ENCODE data around the gene SLC12A1. TPM values are rescaled to one million over a fixed set of nuclear protein-coding genes. Genes with fewer than 3 reads are reported as not detected.

The SLC12A1 gene
- total RNA-seq, 2 donors from 2014 or later, result not detected

DNA sequence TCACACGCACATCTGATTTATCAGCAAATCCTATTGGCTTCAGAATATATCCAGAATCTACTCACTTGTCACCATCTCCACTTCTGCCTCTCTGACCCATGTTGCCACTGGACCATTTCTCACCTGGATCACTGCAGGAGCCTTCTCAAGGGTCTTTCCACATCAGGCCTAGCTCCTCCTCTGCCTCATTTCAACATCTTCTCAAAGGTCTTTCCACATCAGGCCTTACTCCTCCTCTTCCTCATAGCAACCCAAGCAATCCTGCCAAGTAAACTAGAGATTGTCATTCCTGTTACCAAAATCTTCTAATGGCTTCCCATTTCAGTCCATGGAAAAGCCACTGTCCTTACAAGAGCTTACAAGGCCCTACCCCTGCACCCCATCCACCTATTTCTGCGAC is 107.1 kb downstream of the SLC12A1 start:
- Histone ChIP-seq H3K4me1 (no peaks in the 10 kb centered on the region), H3K9ac (ENCODE audit: low read depth in 2 of 2, low read length in 2 of 2) (no peak overlapping the region), H3K27me3 (no peaks in the 10 kb centered on the region), H3K27ac (no peak overlapping the region), H3K36me3 (no peaks in the 10 kb centered on the region), H3K4me3 (no peak overlapping the region), H3K9me3 (no peaks in the 10 kb centered on the region)
- intact Hi-C loops (cut with DNase I), result no loop called here
- no peak for DNase-seq
- TF ChIP-seq, protein P1, sequence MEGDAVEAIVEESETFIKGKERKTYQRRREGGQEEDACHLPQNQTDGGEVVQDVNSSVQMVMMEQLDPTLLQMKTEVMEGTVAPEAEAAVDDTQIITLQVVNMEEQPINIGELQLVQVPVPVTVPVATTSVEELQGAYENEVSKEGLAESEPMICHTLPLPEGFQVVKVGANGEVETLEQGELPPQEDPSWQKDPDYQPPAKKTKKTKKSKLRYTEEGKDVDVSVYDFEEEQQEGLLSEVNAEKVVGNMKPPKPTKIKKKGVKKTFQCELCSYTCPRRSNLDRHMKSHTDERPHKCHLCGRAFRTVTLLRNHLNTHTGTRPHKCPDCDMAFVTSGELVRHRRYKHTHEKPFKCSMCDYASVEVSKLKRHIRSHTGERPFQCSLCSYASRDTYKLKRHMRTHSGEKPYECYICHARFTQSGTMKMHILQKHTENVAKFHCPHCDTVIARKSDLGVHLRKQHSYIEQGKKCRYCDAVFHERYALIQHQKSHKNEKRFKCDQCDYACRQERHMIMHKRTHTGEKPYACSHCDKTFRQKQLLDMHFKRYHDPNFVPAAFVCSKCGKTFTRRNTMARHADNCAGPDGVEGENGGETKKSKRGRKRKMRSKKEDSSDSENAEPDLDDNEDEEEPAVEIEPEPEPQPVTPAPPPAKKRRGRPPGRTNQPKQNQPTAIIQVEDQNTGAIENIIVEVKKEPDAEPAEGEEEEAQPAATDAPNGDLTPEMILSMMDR (IDR thresholded peaks at IDR 0.05), result no peak

DNA sequence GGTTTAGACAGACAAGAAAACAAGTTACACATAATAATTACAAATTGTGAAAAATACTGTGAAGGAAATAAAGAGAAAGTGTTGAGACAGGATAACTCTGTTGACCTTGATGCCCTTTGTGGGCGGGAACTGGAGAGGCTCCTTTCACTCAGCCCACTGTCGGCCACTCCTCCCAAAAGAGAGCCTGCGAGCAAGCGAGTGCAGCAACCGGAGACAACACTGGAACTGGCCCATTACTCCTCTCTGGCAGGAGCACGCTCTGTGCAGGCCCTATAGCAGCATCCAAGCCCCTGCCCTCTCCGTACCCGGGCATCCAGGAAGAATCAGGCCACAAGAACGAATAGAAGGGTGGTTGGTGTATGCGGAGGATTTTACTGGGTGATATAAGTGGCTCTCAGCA is 108.9 kb downstream of the SLC12A1 start:
- no peak for DNase-seq
- TF ChIP-seq, protein P1 (IDR thresholded peaks at IDR 0.05), result no peak
- H3K4me3 ChIP-seq, result no peak overlapping the region
- H3K9me3 ChIP-seq, result no peaks in the 10 kb centered on the region
- intact Hi-C loops (cut with DNase I), result no loop called here
- no peak overlapping the region for H3K9ac ChIP-seq (ENCODE audit: low read depth in 2 of 2, low read length in 2 of 2)
- no peak overlapping the region for H3K27ac ChIP-seq
- H3K4me1 ChIP-seq, result no peaks in the 10 kb centered on the region
- no peaks in the 10 kb centered on the region for H3K36me3 ChIP-seq
- H3K27me3 ChIP-seq, result no peaks in the 10 kb centered on the region

DNA sequence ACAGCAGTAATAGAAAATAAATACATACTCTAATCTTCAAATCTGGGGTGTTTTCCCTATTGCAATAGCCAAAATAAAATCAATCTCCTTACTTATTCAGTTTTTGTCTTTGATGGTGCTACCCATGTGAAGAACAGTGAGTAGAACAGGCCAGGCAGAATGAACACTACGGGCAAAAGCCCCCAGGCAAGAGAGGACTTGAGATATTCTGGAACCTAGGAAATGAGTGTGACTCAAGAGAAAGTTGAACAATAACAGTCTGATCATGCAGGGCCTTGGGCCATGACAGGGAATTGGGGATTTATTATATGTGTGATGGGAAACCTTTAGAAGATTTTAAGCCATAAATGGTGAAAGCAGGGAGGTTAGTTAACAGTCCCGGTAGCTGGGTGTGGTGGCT is 111.1 kb downstream of the SLC12A1 start:
- intact Hi-C loops (cut with DNase I), result no loop called here
- H3K9me3 ChIP-seq, result no peaks in the 10 kb centered on the region
- no peak overlapping the region for H3K27ac ChIP-seq
- no peak overlapping the region for H3K4me3 ChIP-seq
- H3K9ac ChIP-seq (ENCODE audit: low read depth in 2 of 2, low read length in 2 of 2), result no peak overlapping the region
- TF ChIP-seq, protein P1 (IDR thresholded peaks at IDR 0.05), result no peak
- no peak for DNase-seq
- no peaks in the 10 kb centered on the region for H3K4me1 ChIP-seq
- no peaks in the 10 kb centered on the region for H3K36me3 ChIP-seq
- no peaks in the 10 kb centered on the region for H3K27me3 ChIP-seq

DNA sequence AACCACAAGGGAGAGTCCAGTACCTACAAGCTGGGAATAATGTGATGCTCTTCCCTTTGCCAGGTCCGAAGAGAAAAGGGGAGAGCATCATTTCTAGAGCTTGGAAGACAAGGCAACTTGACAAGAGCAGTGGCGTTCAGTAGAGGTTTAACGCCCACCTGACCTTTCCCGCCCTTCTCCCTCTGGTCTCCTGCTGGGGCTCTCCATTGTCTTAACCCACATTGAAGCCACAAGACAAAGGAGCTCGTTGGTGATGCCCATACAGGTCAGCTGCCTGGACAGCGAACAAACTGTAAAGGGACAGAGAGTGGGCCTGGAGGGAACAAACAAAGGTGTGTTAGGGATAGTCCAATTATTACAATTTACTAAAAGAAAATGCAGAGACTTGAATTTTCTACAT is 112.0 kb downstream of the SLC12A1 start:
- no peak overlapping the region for H3K4me3 ChIP-seq
- H3K36me3 ChIP-seq, result no peaks in the 10 kb centered on the region
- H3K4me1 ChIP-seq, result no peaks in the 10 kb centered on the region
- H3K9ac ChIP-seq (ENCODE audit: low read depth in 2 of 2, low read length in 2 of 2), result no peak overlapping the region
- TF ChIP-seq, protein P1 (IDR thresholded peaks at IDR 0.05), result no peak
- intact Hi-C loops (cut with DNase I), result no loop called here
- no peak for DNase-seq
- no peaks in the 10 kb centered on the region for H3K27me3 ChIP-seq
- no peak overlapping the region for H3K27ac ChIP-seq
- H3K9me3 ChIP-seq, result no peaks in the 10 kb centered on the region

DNA sequence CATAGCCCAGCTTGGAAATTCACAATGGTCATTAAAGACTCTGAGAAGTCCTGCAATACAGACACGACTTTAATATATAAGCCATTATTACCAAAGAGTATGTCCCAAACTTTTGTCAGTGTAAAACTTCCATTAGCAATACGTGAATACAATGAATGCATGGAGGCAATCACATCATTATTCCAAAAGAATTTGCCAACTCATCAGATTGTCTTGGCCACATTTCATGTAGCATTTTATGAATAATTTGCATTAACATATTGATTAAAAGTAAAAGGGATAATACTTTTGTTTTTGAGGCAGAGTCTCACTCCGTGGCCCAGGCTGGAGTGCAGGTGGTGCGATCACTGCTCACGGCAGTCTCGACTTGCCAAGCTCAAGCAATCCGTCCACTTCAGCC is 117.2 kb downstream of the SLC12A1 start:
- intact Hi-C loops (cut with DNase I), result no loop called here
- H3K9ac ChIP-seq (ENCODE audit: low read depth in 2 of 2, low read length in 2 of 2), result no peak overlapping the region
- H3K4me1 ChIP-seq, result no peaks in the 10 kb centered on the region
- H3K4me3 ChIP-seq, result no peak overlapping the region
- no peak overlapping the region for H3K27ac ChIP-seq
- no peaks in the 10 kb centered on the region for H3K36me3 ChIP-seq
- TF ChIP-seq, protein P1 (IDR thresholded peaks at IDR 0.05), result no peak
- no peaks in the 10 kb centered on the region for H3K27me3 ChIP-seq
- DNase-seq, result no peak
- no peaks in the 10 kb centered on the region for H3K9me3 ChIP-seq

DNA sequence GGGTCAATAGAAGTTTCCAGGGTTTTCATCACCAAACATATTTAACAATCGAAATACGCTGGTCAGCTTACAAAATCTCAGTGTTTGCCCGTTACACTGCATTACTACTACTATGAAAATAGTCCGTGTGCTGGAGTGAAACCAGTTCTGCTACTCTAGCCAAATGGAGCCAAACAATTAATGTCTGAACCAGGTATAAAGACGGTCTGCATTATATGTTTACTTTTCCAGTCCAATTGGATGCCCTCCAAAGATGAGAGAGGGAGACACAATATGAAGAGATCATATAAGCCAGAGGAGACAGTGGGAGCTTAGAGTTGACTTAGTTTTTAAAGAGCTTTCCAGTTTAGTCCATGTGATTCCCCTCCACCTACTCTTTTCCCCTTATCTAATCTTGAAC is 118.8 kb downstream of the SLC12A1 start:
- Histone ChIP-seq H3K9ac (ENCODE audit: low read depth in 2 of 2, low read length in 2 of 2) (no peak overlapping the region), H3K4me3 (no peak overlapping the region), H3K27me3 (no peaks in the 10 kb centered on the region), H3K27ac (no peak overlapping the region), H3K9me3 (no peaks in the 10 kb centered on the region), H3K4me1 (no peaks in the 10 kb centered on the region), H3K36me3 (no peaks in the 10 kb centered on the region)
- TF ChIP-seq, protein P1 (IDR thresholded peaks at IDR 0.05), result no peak
- DNase-seq, result no peak
- intact Hi-C loops (cut with DNase I), result no loop called here

Measured in colonic mucosa (tissue), 4 donors.